Measurements from ENCODE around the gene SMIM10.
A peak's percentile ranks its signal among the peaks of the same experiment; 100 is the strongest.

The SMIM10 gene

DNA sequence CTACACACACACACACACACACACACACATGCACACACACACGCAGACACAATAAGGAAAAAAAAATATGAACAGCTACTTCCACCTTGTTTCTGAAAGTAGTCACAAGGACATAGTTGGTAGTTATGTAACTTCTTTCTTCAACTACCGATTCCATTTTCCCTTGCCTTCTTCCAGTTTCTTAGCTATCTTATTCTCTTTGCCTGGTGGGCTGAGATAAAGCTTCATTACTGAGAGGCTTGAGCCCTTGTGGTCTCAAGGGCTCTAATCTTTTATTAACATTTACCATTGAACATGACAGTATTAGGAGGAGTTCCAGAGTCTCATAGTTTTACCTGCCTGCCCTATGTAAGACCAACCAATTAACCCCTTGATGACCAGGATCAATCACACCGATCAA lies 8.9 kb upstream of the SMIM10 start:
- no peaks in the 10 kb centered on the region for H3K9me3 ChIP-seq (ENCODE audit: control insufficient read depth, insufficient read depth, low read depth, low read length)
- no peak overlapping the region for H3K9ac ChIP-seq (ENCODE audit: low read length)
- no peak overlapping the region for H3K27ac ChIP-seq (ENCODE audit: low read depth, low read length)
- no peak overlapping the region for H3K4me3 ChIP-seq (ENCODE audit: low read depth, low read length)
- H3K4me1 ChIP-seq (ENCODE audit: control insufficient read depth, insufficient read depth, low read length), result no peaks in the 10 kb centered on the region
- no peaks in the 10 kb centered on the region for H3K36me3 ChIP-seq (ENCODE audit: control insufficient read depth, insufficient read depth, low read length)
- no peaks in the 10 kb centered on the region for H3K27me3 ChIP-seq (ENCODE audit: control insufficient read depth, insufficient read depth, low read length)

DNA sequence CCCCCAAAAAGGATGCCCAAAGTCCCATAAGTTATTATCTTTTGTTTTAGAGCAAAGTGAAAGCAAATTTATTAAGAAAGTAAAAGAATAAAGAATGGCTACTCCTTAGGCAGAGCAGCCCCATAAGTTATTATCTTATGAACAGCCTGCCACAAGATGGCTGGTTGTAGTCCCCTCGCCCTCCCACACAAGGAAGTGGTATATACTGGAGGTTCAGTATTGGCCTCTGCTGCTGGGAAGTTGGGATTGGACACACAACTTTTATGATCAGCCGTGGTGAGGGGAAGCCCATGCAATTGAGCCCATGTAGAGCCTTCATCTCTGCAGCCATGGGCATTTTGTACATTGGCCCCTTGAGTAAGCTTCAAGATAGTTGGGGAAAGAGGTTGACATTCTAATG lies 8.0 kb upstream of the SMIM10 start:
- H3K36me3 ChIP-seq (ENCODE audit: control insufficient read depth, insufficient read depth, low read length), result no peaks in the 10 kb centered on the region
- no peaks in the 10 kb centered on the region for H3K4me1 ChIP-seq (ENCODE audit: control insufficient read depth, insufficient read depth, low read length)
- no peaks in the 10 kb centered on the region for H3K9me3 ChIP-seq (ENCODE audit: control insufficient read depth, insufficient read depth, low read depth, low read length)
- H3K9ac ChIP-seq (ENCODE audit: low read length), result no peak overlapping the region
- H3K27me3 ChIP-seq (ENCODE audit: control insufficient read depth, insufficient read depth, low read length), result no peaks in the 10 kb centered on the region
- no peak overlapping the region for H3K27ac ChIP-seq (ENCODE audit: low read depth, low read length)
- H3K4me3 ChIP-seq (ENCODE audit: low read depth, low read length), result no peak overlapping the region

DNA sequence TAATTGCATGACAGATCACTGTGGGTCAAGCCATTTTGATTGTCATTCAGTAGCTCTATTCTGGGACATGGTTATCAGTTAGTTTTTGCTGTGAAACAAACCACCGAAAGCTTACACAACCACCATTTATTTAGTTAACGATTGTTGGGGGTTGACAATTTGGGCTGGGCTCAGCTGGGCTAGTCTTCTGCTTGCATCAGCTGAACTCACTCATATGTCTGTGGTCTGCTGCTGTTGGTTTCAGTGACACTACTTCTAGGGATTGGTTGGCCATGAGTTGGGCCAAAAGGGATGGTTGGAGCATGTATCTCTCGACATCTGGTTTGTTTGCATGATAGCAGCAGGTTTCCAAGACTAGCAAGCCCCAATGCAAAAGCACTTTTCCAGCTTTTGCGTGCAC lies 5.3 kb upstream of the SMIM10 start:
- Histone ChIP-seq H3K36me3 (ENCODE audit: control insufficient read depth, insufficient read depth, low read length) (no peaks in the 10 kb centered on the region), H3K4me3 (ENCODE audit: low read depth, low read length) (no peak overlapping the region), H3K27ac (ENCODE audit: low read depth, low read length) (no peak overlapping the region), H3K27me3 (ENCODE audit: control insufficient read depth, insufficient read depth, low read length) (peaks cover 3% of the 10 kb centered on the region; the same call in 1 of the 2 replicates), H3K9me3 (ENCODE audit: control insufficient read depth, insufficient read depth, low read depth, low read length) (no peaks in the 10 kb centered on the region), H3K9ac (ENCODE audit: low read length) (no peak overlapping the region), H3K4me1 (ENCODE audit: control insufficient read depth, insufficient read depth, low read length) (peaks cover 5% of the 10 kb centered on the region)

GRCh38 chrX:134990475-134990800 lies 353 bp upstream of the SMIM10 start:
- Histone ChIP-seq H3K9me3 (ENCODE audit: control insufficient read depth, insufficient read depth, low read depth, low read length) (no peaks in the 10 kb centered on the region), H3K9ac (ENCODE audit: low read length) (no peak overlapping the region), H3K27me3 (ENCODE audit: control insufficient read depth, insufficient read depth, low read length) (peaks cover 20% of the 10 kb centered on the region), H3K36me3 (ENCODE audit: control insufficient read depth, insufficient read depth, low read length) (no peaks in the 10 kb centered on the region), H3K4me3 (ENCODE audit: low read depth, low read length) (peak overlapping the region; percentile 62), H3K27ac (ENCODE audit: low read depth, low read length) (no peak overlapping the region), H3K4me1 (ENCODE audit: control insufficient read depth, insufficient read depth, low read length) (peaks cover 9% of the 10 kb centered on the region)

GRCh38 chrX:134997646-134998045 lies 6.9 kb downstream of the SMIM10 start:
- Histone ChIP-seq H3K9me3 (ENCODE audit: control insufficient read depth, insufficient read depth, low read depth, low read length) (no peaks in the 10 kb centered on the region), H3K4me1 (ENCODE audit: control insufficient read depth, insufficient read depth, low read length) (peaks cover 9% of the 10 kb centered on the region; the same call in 1 of the 2 replicates), H3K27me3 (ENCODE audit: control insufficient read depth, insufficient read depth, low read length) (no peaks in the 10 kb centered on the region; the same call in 1 of the 2 replicates), H3K4me3 (ENCODE audit: low read depth, low read length) (no peak overlapping the region), H3K9ac (ENCODE audit: low read length) (no peak overlapping the region), H3K27ac (ENCODE audit: low read depth, low read length) (no peak overlapping the region), H3K36me3 (ENCODE audit: control insufficient read depth, insufficient read depth, low read length) (no peaks in the 10 kb centered on the region)

DNA sequence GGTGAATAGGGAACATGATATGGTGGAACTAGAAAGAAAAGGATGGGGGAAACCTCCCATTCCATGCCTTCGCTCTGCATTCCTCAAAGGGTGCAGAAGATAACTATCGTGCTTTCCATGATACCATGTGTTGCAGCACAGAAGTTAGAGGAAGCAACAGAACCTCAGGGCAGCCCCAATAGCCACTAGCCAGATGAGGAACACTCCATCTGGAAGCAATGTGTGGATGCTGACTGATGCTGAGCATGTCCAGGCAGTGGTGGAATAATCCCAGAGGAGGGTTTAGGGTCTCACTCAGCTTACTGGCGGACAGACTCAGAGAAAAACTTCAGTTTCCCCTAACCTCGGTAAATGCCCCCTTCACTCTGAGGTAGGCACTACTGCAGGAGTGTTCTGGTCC lies 7.5 kb downstream of the SMIM10 start:
- Histone ChIP-seq H3K4me3 (ENCODE audit: low read depth, low read length) (no peak overlapping the region), H3K9ac (ENCODE audit: low read length) (no peak overlapping the region), H3K9me3 (ENCODE audit: control insufficient read depth, insufficient read depth, low read depth, low read length) (no peaks in the 10 kb centered on the region), H3K27ac (ENCODE audit: low read depth, low read length) (no peak overlapping the region), H3K27me3 (ENCODE audit: control insufficient read depth, insufficient read depth, low read length) (no peaks in the 10 kb centered on the region; the same call in 1 of the 2 replicates), H3K4me1 (ENCODE audit: control insufficient read depth, insufficient read depth, low read length) (peaks cover 9% of the 10 kb centered on the region; the same call in 1 of the 2 replicates), H3K36me3 (ENCODE audit: control insufficient read depth, insufficient read depth, low read length) (no peaks in the 10 kb centered on the region)

GRCh38 chrX:134999469-134999868 lies 8.7 kb downstream of the SMIM10 start:
- no peak overlapping the region for H3K9ac ChIP-seq (ENCODE audit: low read length)
- peaks cover 11% of the 10 kb centered on the region; the same call in 1 of the 2 replicates for H3K4me1 ChIP-seq (ENCODE audit: control insufficient read depth, insufficient read depth, low read length)
- no peak overlapping the region for H3K4me3 ChIP-seq (ENCODE audit: low read depth, low read length)
- no peaks in the 10 kb centered on the region for H3K9me3 ChIP-seq (ENCODE audit: control insufficient read depth, insufficient read depth, low read depth, low read length)
- H3K36me3 ChIP-seq (ENCODE audit: control insufficient read depth, insufficient read depth, low read length), result no peaks in the 10 kb centered on the region
- H3K27me3 ChIP-seq (ENCODE audit: control insufficient read depth, insufficient read depth, low read length), result no peaks in the 10 kb centered on the region; the same call in 1 of the 2 replicates
- H3K27ac ChIP-seq (ENCODE audit: low read depth, low read length), result no peak overlapping the region

DNA sequence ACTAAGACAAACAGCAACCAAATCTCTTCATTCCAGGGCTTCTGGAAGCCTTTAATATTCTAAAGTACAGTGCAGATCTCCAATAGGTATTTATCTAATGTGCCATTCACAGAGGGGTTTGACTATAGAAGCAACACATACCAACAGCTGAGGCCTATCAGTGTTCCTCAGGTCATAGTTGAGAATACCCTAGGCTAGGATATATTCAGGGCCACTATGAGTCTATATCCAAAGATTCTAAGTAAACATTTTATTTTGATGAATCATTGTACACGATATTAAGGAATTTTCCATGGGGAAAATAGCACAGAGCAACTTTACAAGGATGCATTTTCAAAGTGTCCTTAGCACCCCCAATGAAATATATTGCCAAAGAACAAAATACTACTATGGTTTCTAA lies 9.7 kb downstream of the SMIM10 start:
- Histone ChIP-seq H3K27me3 (ENCODE audit: control insufficient read depth, insufficient read depth, low read length) (no peaks in the 10 kb centered on the region; the same call in 1 of the 2 replicates), H3K9me3 (ENCODE audit: control insufficient read depth, insufficient read depth, low read depth, low read length) (no peaks in the 10 kb centered on the region), H3K4me3 (ENCODE audit: low read depth, low read length) (no peak overlapping the region), H3K36me3 (ENCODE audit: control insufficient read depth, insufficient read depth, low read length) (no peaks in the 10 kb centered on the region), H3K4me1 (ENCODE audit: control insufficient read depth, insufficient read depth, low read length) (peaks cover 16% of the 10 kb centered on the region; the same call in 1 of the 2 replicates), H3K27ac (ENCODE audit: low read depth, low read length) (no peak overlapping the region), H3K9ac (ENCODE audit: low read length) (no peak overlapping the region)

- peaks cover 14% of the 10 kb centered on the region; the same call in 1 of the 2 replicates for H3K4me1 ChIP-seq (ENCODE audit: control insufficient read depth, insufficient read depth, low read length)
- H3K27me3 ChIP-seq (ENCODE audit: control insufficient read depth, insufficient read depth, low read length), result no peaks in the 10 kb centered on the region; the same call in 1 of the 2 replicates
- peak overlapping the region; percentile 60 for H3K9ac ChIP-seq (ENCODE audit: low read length)
- H3K27ac ChIP-seq (ENCODE audit: low read depth, low read length), result peak overlapping the region; percentile 58
- H3K36me3 ChIP-seq (ENCODE audit: control insufficient read depth, insufficient read depth, low read length), result no peaks in the 10 kb centered on the region
- H3K9me3 ChIP-seq (ENCODE audit: control insufficient read depth, insufficient read depth, low read depth, low read length), result no peaks in the 10 kb centered on the region
- H3K4me3 ChIP-seq (ENCODE audit: low read depth, low read length), result peak overlapping the region; percentile 77
Observed at GRCh38 chrX:135003876-135004623, 13.3 kb downstream of the SMIM10 start.

DNA sequence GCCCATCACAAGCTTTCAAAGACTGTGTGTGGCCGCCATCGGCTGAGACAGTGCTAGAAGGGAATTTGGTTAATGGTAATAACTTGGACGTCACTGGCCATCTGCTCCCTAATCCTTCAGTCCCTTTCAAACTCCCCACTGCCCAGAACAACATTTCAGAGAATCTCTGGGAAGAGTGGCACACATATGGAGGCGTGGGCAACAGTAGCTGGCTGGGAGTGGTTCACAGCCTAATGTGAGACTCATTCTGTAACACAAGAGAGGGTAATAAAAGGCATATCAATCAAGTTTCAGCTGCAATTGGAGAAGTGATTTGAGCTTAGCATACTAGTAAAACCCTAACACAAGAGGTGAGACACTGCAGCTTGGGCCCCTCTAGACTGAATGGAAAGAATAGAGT lies 15.4 kb downstream of the SMIM10 start:
- H3K27me3 ChIP-seq (ENCODE audit: control insufficient read depth, insufficient read depth, low read length), result peaks cover 6% of the 10 kb centered on the region; the same call in 1 of the 2 replicates
- no peak overlapping the region for H3K9ac ChIP-seq (ENCODE audit: low read length)
- H3K9me3 ChIP-seq (ENCODE audit: control insufficient read depth, insufficient read depth, low read depth, low read length), result no peaks in the 10 kb centered on the region
- H3K27ac ChIP-seq (ENCODE audit: low read depth, low read length), result no peak overlapping the region
- H3K4me3 ChIP-seq (ENCODE audit: low read depth, low read length), result no peak overlapping the region
- H3K36me3 ChIP-seq (ENCODE audit: control insufficient read depth, insufficient read depth, low read length), result no peaks in the 10 kb centered on the region
- peaks cover 35% of the 10 kb centered on the region for H3K4me1 ChIP-seq (ENCODE audit: control insufficient read depth, insufficient read depth, low read length)

GRCh38 chrX:135009057-135009610 lies 18.3 kb downstream of the SMIM10 start:
- H3K9ac ChIP-seq (ENCODE audit: low read length), result no peak overlapping the region
- no peaks in the 10 kb centered on the region for H3K36me3 ChIP-seq (ENCODE audit: control insufficient read depth, insufficient read depth, low read length)
- H3K9me3 ChIP-seq (ENCODE audit: control insufficient read depth, insufficient read depth, low read depth, low read length), result no peaks in the 10 kb centered on the region
- no peak overlapping the region for H3K4me3 ChIP-seq (ENCODE audit: low read depth, low read length)
- no peak overlapping the region for H3K27ac ChIP-seq (ENCODE audit: low read depth, low read length)
- H3K4me1 ChIP-seq (ENCODE audit: control insufficient read depth, insufficient read depth, low read length), result peaks cover 44% of the 10 kb centered on the region
- peaks cover 6% of the 10 kb centered on the region; the same call in 1 of the 2 replicates for H3K27me3 ChIP-seq (ENCODE audit: control insufficient read depth, insufficient read depth, low read length)

All from HUES6 (cell line).